PC-9 (cell line): ENCODE data around the gene SLC1A7. TPM values are rescaled to one million over a fixed set of nuclear protein-coding genes. Genes with fewer than 3 reads are reported as not detected.

ENCODE experiments used
- BruUV-seq: library from RNA; stranded (reverse); fragments of 400-500 nt; replicated peaks from 2 replicates; lab custom pipeline; 2021; lab: Mats Ljungman, UMichigan
- CTCF ChIA-PET: fragments of 300-600 bp; sonication (Branson Sonifier 250); formaldehyde crosslinking; loops from one replicate; lab custom pipeline; 2022; ENCODE audit warnings: antibody characterized with exemption; lab: Charles Lee
- POLR2A ChIA-PET: fragments of 300-600 bp; sonication (Branson Sonifier 250); formaldehyde crosslinking; loops from one replicate; lab custom pipeline; 2022; ENCODE audit warnings: antibody characterized with exemption; ENCODE audit not compliant: unreplicated experiment; lab: Charles Lee
- DNase-seq, 2 experiments: peaks; one replicate each; pipeline versions ENCODE4 v3.0.0 to v3.0.0-alpha.2; 2015 to 2022; ENCODE audit warnings: mixed read lengths in 1 of 2
- H2AFZ ChIP-seq: fragments of 200-600 bp; sonication (generic); 2 replicates; pipeline ENCODE4 v1.8.1; 2017; ENCODE audit warnings: antibody characterized with exemption
- H3F3A ChIP-seq: fragments of 200-600 bp; sonication (generic); 2 replicates; pipeline ENCODE4 v1.8.1; 2017; ENCODE audit warnings: antibody characterized with exemption, mild to moderate bottlenecking, low read depth; ENCODE audit not compliant: insufficient read depth
- H3K27ac ChIP-seq: fragments of 200-600 bp; sonication (generic); 2 replicates; pipeline ENCODE4 v1.6.1; 2016; ENCODE audit warnings: mixed run types
- H3K27me3 ChIP-seq: fragments of 200-600 bp; sonication (generic); 2 replicates; pipeline ENCODE4 v1.6.1; 2016; ENCODE audit warnings: low read depth, mixed run types; ENCODE audit not compliant: insufficient read depth
- H3K36me3 ChIP-seq: fragments of 200-600 bp; sonication (generic); 2 replicates; pipeline ENCODE4 v1.6.1; 2016; ENCODE audit warnings: low read depth, mixed run types
- H3K4me1 ChIP-seq: fragments of 200-600 bp; sonication (generic); replicated peaks from 2 replicates; pipeline ENCODE4 v1.6.1; 2016; ENCODE audit warnings: mixed run types; ENCODE audit not compliant: insufficient read depth
- H3K4me2 ChIP-seq: fragments of 200-600 bp; sonication (generic); 2 replicates; pipeline ENCODE4 v1.6.1; 2017; ENCODE audit warnings: mixed run types
- H3K4me3 ChIP-seq: fragments of 200-600 bp; sonication (generic); 2 replicates; pipeline ENCODE4 v1.6.1; 2016; ENCODE audit warnings: mixed run types
- H3K79me2 ChIP-seq: fragments of 200-600 bp; sonication (generic); 2 replicates; pipeline ENCODE4 v1.6.1; 2017; ENCODE audit warnings: low read depth, mixed run types
- H3K9me2 ChIP-seq: fragments of 200-600 bp; sonication (generic); 2 replicates; pipeline ENCODE4 v1.8.1; 2017; ENCODE audit warnings: mild to moderate bottlenecking; ENCODE audit not compliant: insufficient read depth
- H3K9me3 ChIP-seq: fragments of 200-600 bp; sonication (generic); 2 replicates; pipeline ENCODE4 v1.8.1; 2016; ENCODE audit warnings: low read depth; ENCODE audit not compliant: insufficient read depth
- H4K20me1 ChIP-seq: fragments of 200-600 bp; sonication (generic); 2 replicates; pipeline ENCODE4 v1.8.1; 2017; ENCODE audit not compliant: insufficient read depth
- EZH2 ChIP-seq: fragments of 200-600 bp; sonication (generic); IDR thresholded peaks from 2 replicates; pipeline ENCODE4 v1.8.0; 2017; ENCODE audit warnings: antibody characterized with exemption, low read depth
- intact Hi-C: fragments of 100-400 bp; cut with micrococcal nuclease; formaldehyde crosslinking; loops from one replicate; pipeline ENCODE4 v1.10.0; 2022; ENCODE audit not compliant: unreplicated experiment
- total RNA-seq: library from RNA; stranded (reverse); gene quantifications from 2 replicates; pipeline ENCODE4 v1.2.3, GENCODE V29; 2021
- TF ChIP-seq, protein P1 (sequence below): fragments of 200-600 bp; sonication (generic); conservative IDR thresholded peaks from 2 replicates; pipeline ENCODE4 v1.6.1; 2017; ENCODE audit warnings: mixed run types, antibody characterized with exemption, mild to moderate bottlenecking, moderate library complexity

SLC1A7 gene
- total RNA-seq, 1 experiment from 2014 or later, result not detected

DNA sequence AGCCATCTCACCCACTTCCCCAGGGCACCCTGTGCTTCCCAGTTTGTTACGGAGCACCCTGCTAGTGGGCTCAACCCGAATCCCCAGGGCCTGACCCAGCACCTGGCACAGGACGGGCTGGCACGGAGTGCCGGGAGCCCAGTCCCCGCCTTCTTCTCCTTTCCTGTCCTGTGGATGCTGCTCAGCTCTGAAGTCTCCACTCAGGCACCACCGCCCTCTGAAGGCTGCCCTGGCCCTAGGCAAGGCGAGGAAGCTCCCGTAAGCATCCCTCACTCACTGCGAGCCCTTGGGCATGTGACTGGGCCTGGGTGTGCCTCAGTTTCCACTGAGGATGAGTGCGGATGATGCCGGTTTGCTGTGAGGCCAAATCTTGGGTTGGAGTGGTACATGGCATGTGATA lies 21.8 kb downstream of the SLC1A7 start:
- ChIA-PET POLR2A (no interaction called here), CTCF (no interaction called here)
- TF ChIP-seq, protein P1, sequence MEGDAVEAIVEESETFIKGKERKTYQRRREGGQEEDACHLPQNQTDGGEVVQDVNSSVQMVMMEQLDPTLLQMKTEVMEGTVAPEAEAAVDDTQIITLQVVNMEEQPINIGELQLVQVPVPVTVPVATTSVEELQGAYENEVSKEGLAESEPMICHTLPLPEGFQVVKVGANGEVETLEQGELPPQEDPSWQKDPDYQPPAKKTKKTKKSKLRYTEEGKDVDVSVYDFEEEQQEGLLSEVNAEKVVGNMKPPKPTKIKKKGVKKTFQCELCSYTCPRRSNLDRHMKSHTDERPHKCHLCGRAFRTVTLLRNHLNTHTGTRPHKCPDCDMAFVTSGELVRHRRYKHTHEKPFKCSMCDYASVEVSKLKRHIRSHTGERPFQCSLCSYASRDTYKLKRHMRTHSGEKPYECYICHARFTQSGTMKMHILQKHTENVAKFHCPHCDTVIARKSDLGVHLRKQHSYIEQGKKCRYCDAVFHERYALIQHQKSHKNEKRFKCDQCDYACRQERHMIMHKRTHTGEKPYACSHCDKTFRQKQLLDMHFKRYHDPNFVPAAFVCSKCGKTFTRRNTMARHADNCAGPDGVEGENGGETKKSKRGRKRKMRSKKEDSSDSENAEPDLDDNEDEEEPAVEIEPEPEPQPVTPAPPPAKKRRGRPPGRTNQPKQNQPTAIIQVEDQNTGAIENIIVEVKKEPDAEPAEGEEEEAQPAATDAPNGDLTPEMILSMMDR, result no peak
- TF ChIP-seq EZH2, result no peak
- no peaks in the 10 kb centered on the region for H3K36me3 ChIP-seq
- no peaks in the 10 kb centered on the region for H4K20me1 ChIP-seq
- H3K27ac ChIP-seq, result no peak overlapping the region
- H3K79me2 ChIP-seq, result no peaks in the 10 kb centered on the region
- H3K9me2 ChIP-seq, result no peaks in the 10 kb centered on the region
- H3K9me3 ChIP-seq, result no peaks in the 10 kb centered on the region
- intact Hi-C loops, result no loop called here
- no TSS peak for BruUV-seq
- no peaks in the 10 kb centered on the region for H3F3A ChIP-seq
- DNase-seq, result no peak
- peaks cover 6% of the 10 kb centered on the region; the same call in 1 of the 2 replicates for H3K4me1 ChIP-seq
- no peak overlapping the region for H3K4me2 ChIP-seq
- no peak overlapping the region for H3K4me3 ChIP-seq
- H3K27me3 ChIP-seq, result no peaks in the 10 kb centered on the region
- no peak overlapping the region for H2AFZ ChIP-seq

DNA sequence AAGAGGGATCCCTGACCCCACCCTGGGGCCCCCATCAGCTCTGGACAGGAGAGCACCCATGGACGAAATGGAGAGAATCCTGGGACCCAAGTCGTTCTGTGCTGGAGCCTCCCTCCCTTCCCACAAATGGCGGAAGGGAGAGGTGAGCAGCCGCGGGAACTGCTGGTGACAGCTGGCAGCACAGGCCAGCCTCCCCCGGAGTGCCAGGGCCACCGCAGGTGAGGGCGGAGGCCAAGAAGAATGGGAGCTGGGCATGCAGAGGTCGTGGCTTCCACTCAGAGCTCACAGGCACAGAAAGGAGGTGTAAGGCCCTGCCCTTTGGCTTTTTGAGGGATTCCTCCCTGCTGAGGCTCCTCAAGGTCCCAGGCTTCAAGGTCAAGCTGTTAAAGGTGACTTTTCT lies 24.6 kb downstream of the SLC1A7 start:
- Histone ChIP-seq H3K9me3 (no peaks in the 10 kb centered on the region), H3K4me1 (peaks cover 12% of the 10 kb centered on the region; the same call in 1 of the 2 replicates), H3K27ac (no peak overlapping the region), H3K4me3 (no peak overlapping the region), H3F3A (no peaks in the 10 kb centered on the region), H2AFZ (no peak overlapping the region), H3K36me3 (no peaks in the 10 kb centered on the region), H3K79me2 (no peaks in the 10 kb centered on the region), H3K4me2 (no peak overlapping the region), H4K20me1 (no peaks in the 10 kb centered on the region), H3K9me2 (no peaks in the 10 kb centered on the region), H3K27me3 (no peaks in the 10 kb centered on the region)
- intact Hi-C loops, result no loop called here
- ChIA-PET CTCF (no interaction called here), POLR2A (no interaction called here)
- no peak for DNase-seq
- BruUV-seq, result no TSS peak
- TF ChIP-seq EZH2, result no peak
- TF ChIP-seq, protein P1, result no peak

DNA sequence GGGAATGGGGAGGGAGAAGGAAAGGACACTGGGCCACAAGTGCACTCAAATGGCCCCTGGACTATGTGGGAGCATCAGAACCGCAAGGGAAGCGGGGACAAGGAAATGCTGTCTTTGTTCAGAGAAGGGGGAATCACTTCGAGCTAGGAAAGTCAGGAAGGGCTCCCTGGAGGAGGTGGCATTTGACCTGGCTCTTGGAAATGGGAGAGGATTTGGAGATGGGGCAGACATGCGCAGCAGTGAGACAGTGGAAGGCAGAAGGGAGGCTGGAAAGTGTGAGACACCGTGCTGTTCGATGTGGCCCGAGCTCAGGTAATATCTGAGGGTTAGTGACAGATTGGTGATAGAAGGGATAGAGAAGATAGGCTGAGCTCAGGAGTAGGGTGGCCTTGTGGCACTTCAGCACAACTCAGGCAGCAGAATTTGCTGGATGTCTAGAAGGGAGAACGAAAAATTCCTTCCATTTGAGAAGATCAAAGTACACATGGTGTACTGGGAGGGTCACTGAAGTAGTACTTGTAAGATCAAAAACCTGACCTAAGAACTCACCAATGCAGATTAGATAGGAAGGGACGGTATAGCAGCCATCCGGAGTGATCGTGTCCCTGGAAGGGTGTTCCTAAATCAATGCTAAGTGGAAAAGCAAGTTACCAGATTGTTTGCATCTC lies 25.4 kb downstream of the SLC1A7 start:
- intact Hi-C loops, result no loop called here
- no peak overlapping the region for H3K27ac ChIP-seq
- no peaks in the 10 kb centered on the region for H4K20me1 ChIP-seq
- H3K4me2 ChIP-seq, result no peak overlapping the region
- ChIA-PET POLR2A (no interaction called here), CTCF (no interaction called here)
- no TSS peak for BruUV-seq
- peaks cover 15% of the 10 kb centered on the region; the same call in 1 of the 2 replicates for H3K4me1 ChIP-seq
- DNase-seq, result no peak
- H2AFZ ChIP-seq, result no peak overlapping the region
- no peaks in the 10 kb centered on the region for H3F3A ChIP-seq
- TF ChIP-seq EZH2, result no peak
- TF ChIP-seq, protein P1, result no peak
- H3K9me3 ChIP-seq, result no peaks in the 10 kb centered on the region
- no peaks in the 10 kb centered on the region for H3K9me2 ChIP-seq
- no peaks in the 10 kb centered on the region for H3K36me3 ChIP-seq
- H3K27me3 ChIP-seq, result no peaks in the 10 kb centered on the region
- H3K4me3 ChIP-seq, result no peak overlapping the region
- no peaks in the 10 kb centered on the region for H3K79me2 ChIP-seq
